ENCODE results near the gene WDR3. TPM values are rescaled to one million over a fixed set of nuclear protein-coding genes. Genes with fewer than 3 reads are reported as not detected.

Gene WDR3
- total and polyA plus RNA-seq, 2 donors (not counting 3 experiments of a cell fraction or from before 2014, with no cell fraction given): 12.4 to 27.7 TPM

- POLR2A ChIA-PET: no interaction called here
- TF ChIP-seq FOS (IDR thresholded peaks at IDR 0.05; ENCODE audit: borderline replicate concordance, insufficient read depth, low read length) (no peak), POLR2A (IDR thresholded peaks at IDR 0.05; ENCODE audit: low read depth, low read length) (no peak), JUN (IDR thresholded peaks at IDR 0.05; ENCODE audit: borderline replicate concordance, insufficient read depth, insufficient read length, low read depth) (no peak), MYC (IDR thresholded peaks at IDR 0.05; ENCODE audit: low read depth, low read length) (no peak), POLR2AphosphoS5 (IDR thresholded peaks at IDR 0.05; ENCODE audit: insufficient read depth, low read depth, low read length) (no peak), EZH2 (IDR thresholded peaks at IDR 0.05; ENCODE audit: borderline replicate concordance, low read depth, low read length, severe bottlenecking) (no peak), CTCF (IDR thresholded peaks at IDR 0.05; ENCODE audit: extremely low read depth in 1 of 2, insufficient read depth in 1 of 2, low read depth in 1 of 2, low read length in 2 of 2) (no peak), GATA2 (IDR thresholded peaks at IDR 0.05; ENCODE audit: insufficient read depth, insufficient read length, low read depth, low read length) (no peak), MAX (IDR thresholded peaks at IDR 0.05; ENCODE audit: insufficient read depth, insufficient read length) (no peak)
- Histone ChIP-seq H3K9me1 (replicated peaks; ENCODE audit: control insufficient read depth, extremely low read depth, insufficient read depth, low read length) (no peaks in the 10 kb centered on the region), H3K9me3 (replicated peaks; ENCODE audit: control insufficient read depth, insufficient read depth, low read length) (no peaks in the 10 kb centered on the region), H3K79me2 (ENCODE audit: control insufficient read depth, insufficient read depth, low read length) (no peaks in the 10 kb centered on the region), H3K4me1 (ENCODE audit: control insufficient read depth, extremely low read depth, insufficient read depth, low read length) (no peaks in the 10 kb centered on the region), H3K36me3 (ENCODE audit: control insufficient read depth in 2 of 2, extremely low read depth in 1 of 2, insufficient read depth in 2 of 2, low read length in 2 of 2) (peaks cover 4 to 9% of the 10 kb centered on the region in 2 experiments), H2AFZ (ENCODE audit: low read depth, low read length) (no peak overlapping the region), H3K27ac (ENCODE audit: insufficient read depth, low read depth, low read length) (no peak overlapping the region), H3K4me2 (ENCODE audit: insufficient read depth, low read length) (no peak overlapping the region), H3K4me3 (replicated peaks in 1 of 3; ENCODE audit: insufficient read depth in 1 of 3, low read depth in 1 of 3, low read length in 3 of 3) (no peak overlapping the region), H3K9ac (replicated peaks; ENCODE audit: extremely low read depth, insufficient read depth, low read length) (no peak overlapping the region), H4K20me1 (replicated peaks; ENCODE audit: control insufficient read depth, extremely low read depth, insufficient read depth, low read length) (no peaks in the 10 kb centered on the region), H3K27me3 (ENCODE audit: control insufficient read depth in 2 of 2, insufficient read depth in 2 of 2, low read length in 2 of 2) (no peaks in the 10 kb centered on the region)
- dilution Hi-C loops (cut with MboI; ENCODE audit: extremely low pct_ligation_motif_present, low sequenced_read_pairs): no loop called here
- DNase-seq (ENCODE audit: low read depth, low spot score): no peak
- TSS peak; percentile 59 for BruUV-seq (replicated peaks)
- CTCF ChIA-PET: no interaction called here
- FAIRE-seq: peak; percentile 24
- intact Hi-C loops (cut with micrococcal nuclease): no loop called here
Measured at GRCh38 chr1:117959364-117959763, 29.8 kb downstream of the WDR3 start.

Measured in endothelial cell of umbilical vein (primary cell).